ENCODE data around the gene CA10.

The CA10 gene

GRCh38 chr17:51819341-51820219 lies 338.9 kb downstream of the CA10 start:
- Histone ChIP-seq H3K4me1 (ENCODE audit: control insufficient read depth, insufficient read depth, low read length) (peaks cover 5% of the 10 kb centered on the region; the same call in 1 of the 2 replicates), H3K27ac (ENCODE audit: low read depth, low read length) (no peak overlapping the region), H3K9me3 (ENCODE audit: control insufficient read depth, insufficient read depth, low read length) (no peaks in the 10 kb centered on the region), H3K36me3 (ENCODE audit: control insufficient read depth, insufficient read depth, low read length) (no peaks in the 10 kb centered on the region), H3K4me3 (ENCODE audit: low read depth, low read length) (no peak overlapping the region), H3K9ac (ENCODE audit: low read depth, low read length) (no peak overlapping the region), H3K27me3 (ENCODE audit: control insufficient read depth, insufficient read depth, low read length) (no peaks in the 10 kb centered on the region)

GRCh38 chr17:51818777-51819176 lies 339.7 kb downstream of the CA10 start:
- Histone ChIP-seq H3K4me3 (ENCODE audit: low read depth, low read length) (no peak overlapping the region), H3K9ac (ENCODE audit: low read depth, low read length) (no peak overlapping the region), H3K36me3 (ENCODE audit: control insufficient read depth, insufficient read depth, low read length) (no peaks in the 10 kb centered on the region), H3K27ac (ENCODE audit: low read depth, low read length) (no peak overlapping the region), H3K9me3 (ENCODE audit: control insufficient read depth, insufficient read depth, low read length) (no peaks in the 10 kb centered on the region), H3K4me1 (ENCODE audit: control insufficient read depth, insufficient read depth, low read length) (peaks cover 5% of the 10 kb centered on the region; the same call in 1 of the 2 replicates), H3K27me3 (ENCODE audit: control insufficient read depth, insufficient read depth, low read length) (no peaks in the 10 kb centered on the region)

- no peak overlapping the region for H3K4me3 ChIP-seq (ENCODE audit: low read depth, low read length)
- H3K9me3 ChIP-seq (ENCODE audit: control insufficient read depth, insufficient read depth, low read length): no peaks in the 10 kb centered on the region
- no peaks in the 10 kb centered on the region for H3K27me3 ChIP-seq (ENCODE audit: control insufficient read depth, insufficient read depth, low read length)
- no peaks in the 10 kb centered on the region for H3K36me3 ChIP-seq (ENCODE audit: control insufficient read depth, insufficient read depth, low read length)
- peaks cover 5% of the 10 kb centered on the region; the same call in 1 of the 2 replicates for H3K4me1 ChIP-seq (ENCODE audit: control insufficient read depth, insufficient read depth, low read length)
- H3K9ac ChIP-seq (ENCODE audit: low read depth, low read length): no peak overlapping the region
- H3K27ac ChIP-seq (ENCODE audit: low read depth, low read length): no peak overlapping the region
Measured at GRCh38 chr17:51817955-51818354, 340.6 kb downstream of the CA10 start.

GRCh38 chr17:51817117-51817516 lies 341.4 kb downstream of the CA10 start:
- peaks cover 5% of the 10 kb centered on the region; the same call in 1 of the 2 replicates for H3K4me1 ChIP-seq (ENCODE audit: control insufficient read depth, insufficient read depth, low read length)
- H3K27me3 ChIP-seq (ENCODE audit: control insufficient read depth, insufficient read depth, low read length): no peaks in the 10 kb centered on the region
- H3K27ac ChIP-seq (ENCODE audit: low read depth, low read length): no peak overlapping the region
- no peaks in the 10 kb centered on the region for H3K9me3 ChIP-seq (ENCODE audit: control insufficient read depth, insufficient read depth, low read length)
- no peak overlapping the region for H3K9ac ChIP-seq (ENCODE audit: low read depth, low read length)
- no peaks in the 10 kb centered on the region for H3K36me3 ChIP-seq (ENCODE audit: control insufficient read depth, insufficient read depth, low read length)
- no peak overlapping the region for H3K4me3 ChIP-seq (ENCODE audit: low read depth, low read length)

GRCh38 chr17:51815097-51815496 lies 343.4 kb downstream of the CA10 start:
- Histone ChIP-seq H3K9me3 (ENCODE audit: control insufficient read depth, insufficient read depth, low read length) (no peaks in the 10 kb centered on the region), H3K27ac (ENCODE audit: low read depth, low read length) (no peak overlapping the region), H3K9ac (ENCODE audit: low read depth, low read length) (no peak overlapping the region), H3K4me1 (ENCODE audit: control insufficient read depth, insufficient read depth, low read length) (peaks cover 5% of the 10 kb centered on the region; the same call in 1 of the 2 replicates), H3K36me3 (ENCODE audit: control insufficient read depth, insufficient read depth, low read length) (no peaks in the 10 kb centered on the region), H3K27me3 (ENCODE audit: control insufficient read depth, insufficient read depth, low read length) (no peaks in the 10 kb centered on the region), H3K4me3 (ENCODE audit: low read depth, low read length) (no peak overlapping the region)

GRCh38 chr17:51814521-51814920 lies 344.0 kb downstream of the CA10 start:
- Histone ChIP-seq H3K27me3 (ENCODE audit: control insufficient read depth, insufficient read depth, low read length) (no peaks in the 10 kb centered on the region), H3K4me3 (ENCODE audit: low read depth, low read length) (no peak overlapping the region), H3K9me3 (ENCODE audit: control insufficient read depth, insufficient read depth, low read length) (no peaks in the 10 kb centered on the region), H3K4me1 (ENCODE audit: control insufficient read depth, insufficient read depth, low read length) (peaks cover 5% of the 10 kb centered on the region; the same call in 1 of the 2 replicates), H3K9ac (ENCODE audit: low read depth, low read length) (no peak overlapping the region), H3K27ac (ENCODE audit: low read depth, low read length) (no peak overlapping the region), H3K36me3 (ENCODE audit: control insufficient read depth, insufficient read depth, low read length) (no peaks in the 10 kb centered on the region)

- no peak overlapping the region for H3K9ac ChIP-seq (ENCODE audit: low read depth, low read length)
- peaks cover 5% of the 10 kb centered on the region; the same call in 1 of the 2 replicates for H3K4me1 ChIP-seq (ENCODE audit: control insufficient read depth, insufficient read depth, low read length)
- H3K36me3 ChIP-seq (ENCODE audit: control insufficient read depth, insufficient read depth, low read length): no peaks in the 10 kb centered on the region
- H3K27ac ChIP-seq (ENCODE audit: low read depth, low read length): no peak overlapping the region
- no peaks in the 10 kb centered on the region for H3K27me3 ChIP-seq (ENCODE audit: control insufficient read depth, insufficient read depth, low read length)
- no peak overlapping the region for H3K4me3 ChIP-seq (ENCODE audit: low read depth, low read length)
- H3K9me3 ChIP-seq (ENCODE audit: control insufficient read depth, insufficient read depth, low read length): no peaks in the 10 kb centered on the region
Measured at GRCh38 chr17:51813784-51814174, 344.7 kb downstream of the CA10 start.

GRCh38 chr17:51813140-51813783 lies 345.3 kb downstream of the CA10 start:
- no peak overlapping the region for H3K9ac ChIP-seq (ENCODE audit: low read depth, low read length)
- H3K4me1 ChIP-seq (ENCODE audit: control insufficient read depth, insufficient read depth, low read length): peaks cover 5% of the 10 kb centered on the region; the same call in 1 of the 2 replicates
- no peak overlapping the region for H3K4me3 ChIP-seq (ENCODE audit: low read depth, low read length)
- H3K36me3 ChIP-seq (ENCODE audit: control insufficient read depth, insufficient read depth, low read length): no peaks in the 10 kb centered on the region
- H3K27ac ChIP-seq (ENCODE audit: low read depth, low read length): no peak overlapping the region
- H3K9me3 ChIP-seq (ENCODE audit: control insufficient read depth, insufficient read depth, low read length): no peaks in the 10 kb centered on the region
- no peaks in the 10 kb centered on the region for H3K27me3 ChIP-seq (ENCODE audit: control insufficient read depth, insufficient read depth, low read length)

GRCh38 chr17:51807460-51807859 lies 351.1 kb downstream of the CA10 start:
- H3K9me3 ChIP-seq (ENCODE audit: control insufficient read depth, insufficient read depth, low read length): no peaks in the 10 kb centered on the region
- H3K27me3 ChIP-seq (ENCODE audit: control insufficient read depth, insufficient read depth, low read length): no peaks in the 10 kb centered on the region
- H3K36me3 ChIP-seq (ENCODE audit: control insufficient read depth, insufficient read depth, low read length): no peaks in the 10 kb centered on the region
- H3K4me1 ChIP-seq (ENCODE audit: control insufficient read depth, insufficient read depth, low read length): no peaks in the 10 kb centered on the region
- no peak overlapping the region for H3K27ac ChIP-seq (ENCODE audit: low read depth, low read length)
- H3K4me3 ChIP-seq (ENCODE audit: low read depth, low read length): no peak overlapping the region
- H3K9ac ChIP-seq (ENCODE audit: low read depth, low read length): no peak overlapping the region

GRCh38 chr17:51805765-51806164 lies 352.7 kb downstream of the CA10 start:
- no peaks in the 10 kb centered on the region for H3K27me3 ChIP-seq (ENCODE audit: control insufficient read depth, insufficient read depth, low read length)
- H3K4me3 ChIP-seq (ENCODE audit: low read depth, low read length): no peak overlapping the region
- H3K9me3 ChIP-seq (ENCODE audit: control insufficient read depth, insufficient read depth, low read length): no peaks in the 10 kb centered on the region
- no peaks in the 10 kb centered on the region for H3K4me1 ChIP-seq (ENCODE audit: control insufficient read depth, insufficient read depth, low read length)
- no peak overlapping the region for H3K27ac ChIP-seq (ENCODE audit: low read depth, low read length)
- no peaks in the 10 kb centered on the region for H3K36me3 ChIP-seq (ENCODE audit: control insufficient read depth, insufficient read depth, low read length)
- H3K9ac ChIP-seq (ENCODE audit: low read depth, low read length): no peak overlapping the region

GRCh38 chr17:51805185-51805584 lies 353.3 kb downstream of the CA10 start:
- H3K4me3 ChIP-seq (ENCODE audit: low read depth, low read length): no peak overlapping the region
- H3K4me1 ChIP-seq (ENCODE audit: control insufficient read depth, insufficient read depth, low read length): no peaks in the 10 kb centered on the region
- H3K9ac ChIP-seq (ENCODE audit: low read depth, low read length): no peak overlapping the region
- no peaks in the 10 kb centered on the region for H3K9me3 ChIP-seq (ENCODE audit: control insufficient read depth, insufficient read depth, low read length)
- no peaks in the 10 kb centered on the region for H3K36me3 ChIP-seq (ENCODE audit: control insufficient read depth, insufficient read depth, low read length)
- no peak overlapping the region for H3K27ac ChIP-seq (ENCODE audit: low read depth, low read length)
- H3K27me3 ChIP-seq (ENCODE audit: control insufficient read depth, insufficient read depth, low read length): no peaks in the 10 kb centered on the region

All from HUES48 (cell line).